NCI-H82 (cell line): ENCODE measurements around the gene CUX1.

Experiments
- DNase-seq: peaks from one replicate; lab custom pipeline; 2025; lab: John Stamatoyannopoulos, UW

The CUX1 gene

GRCh38 chr7:102185796-102186195 is 368.4 kb downstream of the CUX1 start:
- no peak for DNase-seq

- no peak for DNase-seq
Measured at GRCh38 chr7:102186306-102186705, 368.9 kb downstream of the CUX1 start.

GRCh38 chr7:102188746-102189145 is 371.3 kb downstream of the CUX1 start:
- DNase-seq = no peak

GRCh38 chr7:102189756-102190155 is 372.3 kb downstream of the CUX1 start:
- no peak for DNase-seq

- no peak for DNase-seq
Measured at GRCh38 chr7:102190776-102191350, 373.4 kb downstream of the CUX1 start.

- DNase-seq = no peak
Measured at GRCh38 chr7:102191556-102192379, 374.3 kb downstream of the CUX1 start.

GRCh38 chr7:102192790-102193189 is 375.4 kb downstream of the CUX1 start:
- DNase-seq = no peak

GRCh38 chr7:102193806-102194205 is 376.4 kb downstream of the CUX1 start:
- DNase-seq = no peak

- DNase-seq = no peak
Measured at GRCh38 chr7:102195361-102195760, 377.9 kb downstream of the CUX1 start.

GRCh38 chr7:102196028-102196427 is 378.6 kb downstream of the CUX1 start:
- DNase-seq = no peak

- DNase-seq = no peak
Measured at GRCh38 chr7:102197161-102197560, 379.7 kb downstream of the CUX1 start.

GRCh38 chr7:102197599-102197998 is 380.2 kb downstream of the CUX1 start:
- DNase-seq = no peak

GRCh38 chr7:102198417-102198956 is 381.1 kb downstream of the CUX1 start:
- no peak for DNase-seq

GRCh38 chr7:102201576-102201975 is 384.1 kb downstream of the CUX1 start:
- no peak for DNase-seq

GRCh38 chr7:102202556-102202955 is 385.1 kb downstream of the CUX1 start:
- DNase-seq = no peak

GRCh38 chr7:102203218-102203617 is 385.8 kb downstream of the CUX1 start:
- no peak for DNase-seq

GRCh38 chr7:102204212-102204611 is 386.8 kb downstream of the CUX1 start:
- no peak for DNase-seq

- DNase-seq = no peak
Measured at GRCh38 chr7:102205915-102206314, 388.5 kb downstream of the CUX1 start.

GRCh38 chr7:102208826-102209225 is 391.4 kb downstream of the CUX1 start:
- no peak for DNase-seq

- DNase-seq = no peak
Measured at GRCh38 chr7:102210787-102211186, 393.4 kb downstream of the CUX1 start.

- DNase-seq = no peak
Measured at GRCh38 chr7:102211590-102212550, 394.4 kb downstream of the CUX1 start.

GRCh38 chr7:102214477-102215072 is 397.1 kb downstream of the CUX1 start:
- DNase-seq = no peak
